Measurements from ENCODE around the gene VSTM2B. TPM values are rescaled to one million over a fixed set of nuclear protein-coding genes. Genes with fewer than 3 reads are reported as not detected.

The VSTM2B gene
- total and polyA plus RNA-seq, 2 donors from 2014 or later: not detected

DNA sequence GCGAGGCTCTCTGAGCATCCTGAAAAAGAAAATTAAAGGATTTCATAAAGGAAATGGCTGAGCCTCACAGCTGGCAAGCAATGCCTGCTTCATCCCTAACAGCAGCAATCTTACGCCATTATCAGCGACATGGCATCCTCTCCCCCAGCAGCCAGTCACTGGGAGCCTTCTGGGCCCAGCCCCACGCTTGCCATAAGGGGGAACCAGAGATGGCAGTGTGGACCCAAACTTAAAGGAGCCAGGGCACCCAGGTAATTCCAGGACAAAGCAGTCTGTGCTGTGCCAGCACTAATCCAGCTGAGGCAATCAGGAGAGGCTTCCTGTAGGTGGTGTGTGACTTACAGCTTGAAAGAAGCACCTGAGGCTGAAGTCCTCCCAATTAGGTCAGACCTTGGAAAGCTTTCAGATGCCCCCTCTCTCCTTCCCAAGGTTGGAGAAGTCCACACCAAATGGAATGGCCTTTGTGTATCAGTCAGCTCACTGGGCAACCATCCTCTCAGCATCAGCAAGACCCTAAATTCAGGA is 10.3 kb downstream of the VSTM2B start:
- intact Hi-C loops (cut with DNase I): no loop called here

DNA sequence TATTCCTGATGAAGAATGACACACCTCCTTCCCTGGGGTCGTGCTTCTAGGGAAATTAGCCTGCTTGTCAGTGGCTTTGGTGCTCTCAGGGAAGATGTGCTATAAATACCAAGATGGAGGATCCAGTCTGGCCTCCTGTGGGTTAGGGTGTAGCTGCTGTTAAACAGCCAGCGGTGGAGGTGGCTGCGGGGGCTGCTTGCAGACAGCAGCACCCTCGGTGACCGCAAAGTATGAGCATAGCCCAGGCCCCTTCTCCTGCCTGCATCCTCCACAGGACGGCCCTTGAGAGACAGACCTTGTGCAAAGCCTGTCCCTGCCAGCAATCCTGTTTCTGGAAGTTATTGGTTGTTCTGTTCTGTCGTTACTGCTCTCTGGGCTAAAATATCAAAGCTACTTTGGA is 11.4 kb downstream of the VSTM2B start:
- Histone ChIP-seq H3K9ac (ENCODE audit: low read length in 3 of 3) (no peak overlapping the region), H3K9me3 (ENCODE audit: control insufficient read depth in 2 of 3, insufficient read depth in 1 of 3, low read length in 3 of 3) (no peaks in the 10 kb centered on the region), H3K27ac (ENCODE audit: low read depth in 2 of 2, low read length in 2 of 2) (no peak overlapping the region), H3K36me3 (ENCODE audit: control insufficient read depth in 2 of 3, insufficient read depth in 3 of 3, low read length in 3 of 3) (no peaks in the 10 kb centered on the region), H3K27me3 (ENCODE audit: control insufficient read depth, insufficient read depth, low read length) (no peaks in the 10 kb centered on the region), H3K4me1 (ENCODE audit: control insufficient read depth in 2 of 3, insufficient read depth in 2 of 3, low read depth in 1 of 3, low read length in 3 of 3) (no peaks in the 10 kb centered on the region), H3K4me3 (ENCODE audit: low read length in 3 of 3) (no peak overlapping the region)
- no peak for DNase-seq
- TF ChIP-seq, protein P1, sequence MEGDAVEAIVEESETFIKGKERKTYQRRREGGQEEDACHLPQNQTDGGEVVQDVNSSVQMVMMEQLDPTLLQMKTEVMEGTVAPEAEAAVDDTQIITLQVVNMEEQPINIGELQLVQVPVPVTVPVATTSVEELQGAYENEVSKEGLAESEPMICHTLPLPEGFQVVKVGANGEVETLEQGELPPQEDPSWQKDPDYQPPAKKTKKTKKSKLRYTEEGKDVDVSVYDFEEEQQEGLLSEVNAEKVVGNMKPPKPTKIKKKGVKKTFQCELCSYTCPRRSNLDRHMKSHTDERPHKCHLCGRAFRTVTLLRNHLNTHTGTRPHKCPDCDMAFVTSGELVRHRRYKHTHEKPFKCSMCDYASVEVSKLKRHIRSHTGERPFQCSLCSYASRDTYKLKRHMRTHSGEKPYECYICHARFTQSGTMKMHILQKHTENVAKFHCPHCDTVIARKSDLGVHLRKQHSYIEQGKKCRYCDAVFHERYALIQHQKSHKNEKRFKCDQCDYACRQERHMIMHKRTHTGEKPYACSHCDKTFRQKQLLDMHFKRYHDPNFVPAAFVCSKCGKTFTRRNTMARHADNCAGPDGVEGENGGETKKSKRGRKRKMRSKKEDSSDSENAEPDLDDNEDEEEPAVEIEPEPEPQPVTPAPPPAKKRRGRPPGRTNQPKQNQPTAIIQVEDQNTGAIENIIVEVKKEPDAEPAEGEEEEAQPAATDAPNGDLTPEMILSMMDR (IDR thresholded peaks at IDR 0.05; ENCODE audit: borderline replicate concordance, extremely low read depth, insufficient read depth): no peak
- intact Hi-C loops (cut with DNase I): no loop called here
- no peak for FAIRE-seq

More for the DNA sequence above, 10.3 kb downstream of the VSTM2B start:
- no peak overlapping the region for H3K9ac ChIP-seq (ENCODE audit: low read length in 3 of 3)
- peaks cover 4% of the 10 kb centered on the region for H3K27me3 ChIP-seq (ENCODE audit: control insufficient read depth, insufficient read depth, low read length)
- H3K4me1 ChIP-seq (ENCODE audit: control insufficient read depth in 2 of 3, insufficient read depth in 2 of 3, low read depth in 1 of 3, low read length in 3 of 3): no peaks in the 10 kb centered on the region
- H3K36me3 ChIP-seq (ENCODE audit: control insufficient read depth in 2 of 3, insufficient read depth in 3 of 3, low read length in 3 of 3): no peaks in the 10 kb centered on the region
- FAIRE-seq (no peak), DNase-seq (peak in 1 of 5 donors; percentile 23)
- H3K9me3 ChIP-seq (ENCODE audit: control insufficient read depth in 2 of 3, insufficient read depth in 1 of 3, low read length in 3 of 3): no peaks in the 10 kb centered on the region
- no peak overlapping the region for H3K27ac ChIP-seq (ENCODE audit: low read depth in 2 of 2, low read length in 2 of 2)
- no peak overlapping the region for H3K4me3 ChIP-seq (ENCODE audit: low read length in 3 of 3)
- TF ChIP-seq, protein P1 (IDR thresholded peaks at IDR 0.05; ENCODE audit: borderline replicate concordance, extremely low read depth, insufficient read depth): no peak

DNA sequence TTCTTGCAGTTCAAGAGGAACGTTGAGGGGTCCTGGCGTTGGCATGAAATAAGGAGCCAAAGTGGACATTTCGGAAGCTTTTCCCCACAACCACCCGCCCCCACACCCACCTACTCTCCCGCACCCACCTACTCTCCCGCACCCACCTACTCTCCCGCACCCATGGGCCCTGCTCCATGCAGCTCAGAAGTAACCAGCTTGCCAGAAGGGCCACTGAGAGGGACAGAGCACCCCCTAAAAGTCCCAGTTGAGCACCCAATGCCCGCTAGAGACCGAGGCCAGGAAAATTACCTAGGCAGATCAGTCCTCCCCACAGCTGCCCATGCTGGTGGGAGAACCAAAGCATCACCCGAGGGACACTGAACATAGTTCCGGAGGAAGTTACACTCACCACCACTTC is 11.8 kb downstream of the VSTM2B start:
- Histone ChIP-seq H3K27ac (ENCODE audit: low read depth in 2 of 2, low read length in 2 of 2) (no peak overlapping the region), H3K9ac (ENCODE audit: low read length in 3 of 3) (no peak overlapping the region), H3K4me1 (ENCODE audit: control insufficient read depth in 2 of 3, insufficient read depth in 2 of 3, low read depth in 1 of 3, low read length in 3 of 3) (no peaks in the 10 kb centered on the region), H3K9me3 (ENCODE audit: control insufficient read depth in 2 of 3, insufficient read depth in 1 of 3, low read length in 3 of 3) (no peaks in the 10 kb centered on the region), H3K27me3 (ENCODE audit: control insufficient read depth, insufficient read depth, low read length) (no peaks in the 10 kb centered on the region), H3K4me3 (ENCODE audit: low read length in 3 of 3) (no peak overlapping the region), H3K36me3 (ENCODE audit: control insufficient read depth in 2 of 3, insufficient read depth in 3 of 3, low read length in 3 of 3) (no peaks in the 10 kb centered on the region)
- TF ChIP-seq, protein P1 (IDR thresholded peaks at IDR 0.05; ENCODE audit: borderline replicate concordance, extremely low read depth, insufficient read depth): no peak
- intact Hi-C loops (cut with DNase I): no loop called here
- FAIRE-seq: no peak
- no peak for DNase-seq

DNA sequence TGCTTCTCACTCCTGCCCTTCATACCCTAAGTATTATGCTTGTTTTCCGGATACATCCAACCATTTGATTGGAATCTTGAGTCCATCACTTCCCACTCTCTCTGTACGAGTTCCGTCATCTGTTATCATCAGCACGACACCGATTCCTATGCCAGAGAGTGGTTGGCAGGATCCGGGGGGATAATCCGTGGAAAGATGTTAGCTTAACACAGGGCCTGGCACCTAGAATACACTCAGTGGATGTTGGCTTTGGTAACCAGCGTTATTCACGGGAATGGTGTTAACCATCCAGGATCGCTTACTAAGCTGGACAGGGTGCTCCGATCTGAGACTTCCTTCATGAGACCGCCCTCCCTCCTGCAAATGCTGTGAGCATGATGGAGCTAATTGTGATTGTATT is 12.4 kb downstream of the VSTM2B start:
- H3K9ac ChIP-seq (ENCODE audit: low read length in 3 of 3): no peak overlapping the region
- DNase-seq: no peak
- intact Hi-C loops (cut with DNase I): no loop called here
- H3K36me3 ChIP-seq (ENCODE audit: control insufficient read depth in 2 of 3, insufficient read depth in 3 of 3, low read length in 3 of 3): no peaks in the 10 kb centered on the region
- no peak overlapping the region for H3K4me3 ChIP-seq (ENCODE audit: low read length in 3 of 3)
- no peak overlapping the region for H3K27ac ChIP-seq (ENCODE audit: low read depth in 2 of 2, low read length in 2 of 2)
- no peaks in the 10 kb centered on the region for H3K9me3 ChIP-seq (ENCODE audit: control insufficient read depth in 2 of 3, insufficient read depth in 1 of 3, low read length in 3 of 3)
- H3K27me3 ChIP-seq (ENCODE audit: control insufficient read depth, insufficient read depth, low read length): no peaks in the 10 kb centered on the region
- no peaks in the 10 kb centered on the region for H3K4me1 ChIP-seq (ENCODE audit: control insufficient read depth in 2 of 3, insufficient read depth in 2 of 3, low read depth in 1 of 3, low read length in 3 of 3)
- no peak for FAIRE-seq
- TF ChIP-seq, protein P1 (IDR thresholded peaks at IDR 0.05; ENCODE audit: borderline replicate concordance, extremely low read depth, insufficient read depth): no peak
